Fibroblast of pulmonary artery (primary cell): ENCODE data around the gene HYAL3.
A peak's percentile ranks its signal among the peaks of the same experiment; 100 is the strongest.
"Not testable (repeated sequence)": the region's sequence is repeated elsewhere in the genome, so short reads cannot be mapped to it uniquely, and the experiment has no call there.

Source experiments
- DNase-seq: peaks from one replicate; pipeline ENCODE4 v3.0.0-alpha.2; 2010; ENCODE audit warnings: low read depth
- H3K4me3 ChIP-seq: replicated peaks from 2 replicates; pipeline ENCODE4 v1.5.1; 2011; ENCODE audit warnings: low read depth, mild to moderate bottlenecking, control low read depth, low read length, moderate library complexity
- TF ChIP-seq, protein P1 (sequence below): IDR thresholded peaks from 2 replicates; pipeline ENCODE4 v1.5.1; 2011; ENCODE audit warnings: mild to moderate bottlenecking, control low read depth, low read length, inconsistent platforms; ENCODE audit errors: missing control alignments

The HYAL3 gene

DNA sequence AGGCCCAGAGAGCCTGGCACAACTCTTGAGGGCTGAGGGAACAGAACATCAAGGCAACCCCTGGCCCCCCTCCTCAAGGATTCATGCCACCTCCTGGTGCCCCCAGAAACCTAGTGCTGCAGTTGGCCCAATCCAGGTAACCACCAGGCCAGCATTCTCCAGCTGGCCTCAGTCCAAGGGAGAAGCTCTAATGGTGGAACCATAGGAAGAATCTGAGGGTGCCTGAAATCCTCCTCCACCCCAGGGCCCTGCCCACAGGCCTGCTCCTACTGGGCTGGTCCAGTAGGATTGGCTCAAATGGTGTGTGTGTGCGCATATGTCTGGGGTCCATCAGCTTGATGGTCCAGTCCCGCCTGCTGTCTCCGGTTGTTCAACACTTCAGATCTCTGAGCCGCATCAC, 15.6 kb upstream of the HYAL3 start:
- TF ChIP-seq, protein P1, sequence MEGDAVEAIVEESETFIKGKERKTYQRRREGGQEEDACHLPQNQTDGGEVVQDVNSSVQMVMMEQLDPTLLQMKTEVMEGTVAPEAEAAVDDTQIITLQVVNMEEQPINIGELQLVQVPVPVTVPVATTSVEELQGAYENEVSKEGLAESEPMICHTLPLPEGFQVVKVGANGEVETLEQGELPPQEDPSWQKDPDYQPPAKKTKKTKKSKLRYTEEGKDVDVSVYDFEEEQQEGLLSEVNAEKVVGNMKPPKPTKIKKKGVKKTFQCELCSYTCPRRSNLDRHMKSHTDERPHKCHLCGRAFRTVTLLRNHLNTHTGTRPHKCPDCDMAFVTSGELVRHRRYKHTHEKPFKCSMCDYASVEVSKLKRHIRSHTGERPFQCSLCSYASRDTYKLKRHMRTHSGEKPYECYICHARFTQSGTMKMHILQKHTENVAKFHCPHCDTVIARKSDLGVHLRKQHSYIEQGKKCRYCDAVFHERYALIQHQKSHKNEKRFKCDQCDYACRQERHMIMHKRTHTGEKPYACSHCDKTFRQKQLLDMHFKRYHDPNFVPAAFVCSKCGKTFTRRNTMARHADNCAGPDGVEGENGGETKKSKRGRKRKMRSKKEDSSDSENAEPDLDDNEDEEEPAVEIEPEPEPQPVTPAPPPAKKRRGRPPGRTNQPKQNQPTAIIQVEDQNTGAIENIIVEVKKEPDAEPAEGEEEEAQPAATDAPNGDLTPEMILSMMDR: no peak
- no peak overlapping the region for H3K4me3 ChIP-seq
- no peak for DNase-seq

- TF ChIP-seq, protein P1: no peak
- no peak overlapping the region for H3K4me3 ChIP-seq
- DNase-seq: no peak
These were observed 15.1 kb upstream of the HYAL3 start for GRCh38 chr3:50314342-50314741.

DNA sequence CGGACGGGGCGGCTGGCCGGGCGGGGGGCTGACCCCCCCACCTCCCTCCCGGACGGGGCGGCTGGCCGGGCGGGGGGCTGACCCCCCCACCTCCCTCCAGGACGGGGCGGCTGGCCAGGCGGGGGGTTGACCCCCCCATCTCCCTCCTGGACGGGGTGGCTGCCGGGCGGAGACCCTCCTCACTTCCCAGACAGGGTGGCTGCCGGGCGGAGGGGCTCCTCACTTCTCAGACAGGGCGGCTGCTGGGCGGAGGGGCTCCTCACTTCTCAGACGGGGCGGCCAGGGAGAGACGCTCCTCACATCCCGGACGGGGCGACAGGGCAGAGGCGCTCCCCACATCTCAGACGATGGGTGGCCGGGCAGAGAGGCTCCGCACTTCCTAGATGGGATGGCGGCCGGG, 12.8 kb upstream of the HYAL3 start:
- not testable (repeated sequence) for H3K4me3 ChIP-seq, DNase-seq

DNA sequence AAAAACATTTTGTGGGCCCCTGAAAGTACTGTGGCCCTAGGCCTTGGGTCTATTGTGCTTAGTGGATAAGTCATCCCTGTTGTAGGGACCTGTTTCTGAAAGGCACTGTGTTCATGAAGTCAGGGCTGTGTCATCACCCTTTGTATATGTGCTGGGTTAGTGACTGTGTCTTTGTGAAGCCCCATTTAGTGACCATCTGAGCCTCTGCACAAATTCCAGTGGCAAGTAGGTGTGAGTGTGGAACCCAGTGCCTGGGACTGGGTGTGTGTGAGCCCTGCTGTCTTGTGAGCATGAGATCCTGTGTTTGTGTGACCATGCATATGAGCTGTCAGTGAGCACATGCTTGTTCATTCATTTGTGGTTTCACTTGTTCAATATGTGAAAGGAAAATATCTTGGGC, 5.4 kb upstream of the HYAL3 start:
- TF ChIP-seq, protein P1: no peak
- H3K4me3 ChIP-seq: no peak overlapping the region
- no peak for DNase-seq

DNA sequence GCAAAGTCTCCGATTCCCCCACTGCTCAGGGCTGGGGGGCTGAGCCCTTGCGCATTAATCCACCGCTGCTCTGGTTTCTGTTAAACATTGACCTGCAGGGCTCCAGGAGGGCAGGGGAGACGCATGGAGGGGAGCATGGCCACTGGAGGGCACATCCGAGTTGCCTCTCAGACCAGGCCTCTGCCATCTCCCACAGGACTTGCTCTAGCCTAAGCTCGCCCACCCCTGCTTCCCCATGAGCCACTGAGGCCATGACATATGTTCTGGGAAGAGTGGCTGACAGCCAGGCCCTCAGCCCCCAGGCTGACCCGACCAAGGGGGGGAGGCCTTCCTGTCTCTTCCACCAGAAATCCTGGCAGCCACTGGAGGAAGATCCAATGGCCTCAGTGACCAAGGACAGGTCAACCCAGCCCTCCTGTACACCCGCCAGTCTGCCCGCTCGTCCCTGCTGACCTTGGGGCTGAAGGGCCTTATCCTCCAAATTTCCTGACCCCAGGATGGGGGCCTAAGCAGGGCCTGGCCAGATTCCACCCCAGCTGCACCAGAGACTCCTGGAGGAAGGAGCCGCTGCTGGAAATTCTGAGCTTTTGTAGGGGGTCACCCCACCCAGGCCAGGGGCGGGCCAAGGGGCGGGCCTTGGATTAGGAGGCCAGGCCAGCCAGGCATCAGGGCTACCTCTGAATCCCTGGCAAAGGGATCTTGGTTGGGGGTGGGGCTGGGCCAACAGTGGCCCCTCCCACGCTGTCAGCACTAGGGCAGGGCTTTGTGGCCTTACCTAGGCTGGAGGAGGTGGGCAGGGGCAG, 4.0 kb upstream of the HYAL3 start, which contains the start of gene HYAL1:
TSS of gene HYAL1 (minus strand) at position 562 of the 803 bp plus-strand sequence. CDS start 618 bp downstream, outside the sequence.
- H3K4me3 ChIP-seq: peak within 1 kb of the TSS; percentile 10
- TF ChIP-seq, protein P1: peak; percentile 5
- peak; percentile 33 for DNase-seq

- H3K4me3 ChIP-seq: no peak overlapping the region
- TF ChIP-seq, protein P1: no peak
- DNase-seq: no peak
These were observed 3.1 kb upstream of the HYAL3 start for GRCh38 chr3:50302095-50303012.

DNA sequence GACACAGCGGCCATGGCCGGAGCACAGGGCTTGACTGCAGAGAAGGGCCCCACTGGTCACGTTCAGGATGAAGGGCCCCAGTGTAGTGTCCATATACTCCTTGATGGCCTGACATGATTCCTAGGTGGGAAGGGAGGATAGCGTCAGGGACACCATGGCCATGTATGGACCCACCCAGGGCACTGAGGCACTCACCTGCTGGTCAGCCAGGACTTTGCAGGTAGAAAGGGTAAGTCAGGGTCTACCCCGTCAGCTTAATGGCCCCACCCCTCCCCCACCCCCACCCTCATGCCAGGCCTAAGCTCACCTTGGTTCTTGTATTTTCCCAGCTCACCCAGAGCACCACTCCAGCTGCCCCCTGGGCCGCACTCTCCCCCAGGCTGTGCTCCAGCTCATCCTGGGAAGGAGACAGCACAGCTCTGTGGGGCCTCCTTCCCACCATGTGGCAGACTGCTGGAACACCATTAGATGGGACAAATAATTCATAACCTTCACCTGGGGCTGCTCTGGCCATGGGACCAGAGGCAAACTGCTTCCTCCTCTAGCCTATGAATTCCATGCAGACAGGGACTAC, 1.6 kb upstream of the HYAL3 start:
- DNase-seq: no peak
- no peak overlapping the region for H3K4me3 ChIP-seq
- TF ChIP-seq, protein P1: no peak
